COLO668 (cell line): ENCODE data around the gene KANK2.
A peak's percentile ranks its signal among the peaks of the same experiment; 100 is the strongest.

Source experiments
- DNase-seq: peaks from one replicate; lab custom pipeline; 2025; ENCODE audit not compliant: unreplicated experiment; lab: John Stamatoyannopoulos, UW

The KANK2 gene

DNA sequence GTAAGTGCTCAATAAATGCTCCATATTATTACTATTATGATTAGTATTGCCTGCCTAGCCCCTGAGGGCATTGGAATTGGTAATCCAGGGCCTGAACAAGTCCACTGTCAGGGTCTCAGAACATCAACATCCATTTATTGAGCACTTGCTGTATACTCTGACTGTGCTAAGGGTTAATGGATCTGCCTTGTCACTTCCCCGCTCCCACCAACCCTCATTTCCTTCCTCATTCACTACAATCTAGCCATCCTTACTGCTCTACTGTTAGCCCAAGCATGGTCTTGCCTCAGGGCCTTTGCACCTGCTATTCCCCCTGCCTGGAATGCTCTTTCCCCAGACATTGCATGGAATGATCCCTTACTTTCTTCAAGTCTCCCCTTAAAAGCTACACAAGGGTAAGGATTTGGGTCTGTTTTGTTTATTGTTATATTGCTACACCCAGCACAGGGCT is 29.4 kb upstream of the KANK2 start:
- no peak for DNase-seq

DNA sequence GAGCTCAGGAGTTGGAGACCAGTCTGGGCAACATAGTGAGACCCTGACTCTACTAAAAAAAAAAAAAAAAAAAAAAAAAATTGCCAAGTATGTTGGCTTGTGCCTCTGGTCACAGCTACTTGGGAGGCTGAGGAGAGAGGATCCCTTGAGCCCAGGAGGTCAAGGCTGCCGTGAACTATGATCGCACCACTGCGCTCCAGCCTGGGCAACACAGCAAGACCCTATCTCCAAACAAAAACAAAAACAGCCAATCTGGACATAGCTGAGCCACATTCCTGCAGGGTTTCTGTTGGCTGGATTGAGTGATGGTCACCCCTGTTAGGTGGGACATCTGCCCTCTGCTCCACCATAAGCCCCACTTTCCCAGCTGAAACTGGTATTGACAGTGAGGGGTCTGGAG is 28.5 kb upstream of the KANK2 start:
- no peak for DNase-seq

DNA sequence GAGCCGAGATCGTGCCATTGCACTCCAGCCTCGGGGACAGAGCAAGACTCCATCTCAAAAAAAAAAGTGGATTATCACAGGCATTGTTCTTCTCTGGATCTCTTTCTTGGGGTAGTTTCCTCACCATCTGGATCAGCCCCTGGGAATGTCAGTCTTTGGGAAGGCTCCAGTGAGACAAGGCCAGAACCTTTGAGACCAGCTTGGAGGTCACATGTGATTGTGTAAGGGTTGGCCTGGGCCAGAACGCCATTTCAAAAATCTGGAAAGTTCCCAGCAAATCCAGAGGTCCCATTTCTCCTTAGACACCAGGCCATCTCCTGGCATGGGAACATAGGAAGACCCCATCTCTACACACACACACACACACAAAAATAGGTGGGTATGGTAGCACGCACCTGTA is 27.8 kb upstream of the KANK2 start:
- DNase-seq = no peak

- DNase-seq = no peak
Measured at GRCh38 chr19:11224429-11224828, 27.1 kb upstream of the KANK2 start.

DNA sequence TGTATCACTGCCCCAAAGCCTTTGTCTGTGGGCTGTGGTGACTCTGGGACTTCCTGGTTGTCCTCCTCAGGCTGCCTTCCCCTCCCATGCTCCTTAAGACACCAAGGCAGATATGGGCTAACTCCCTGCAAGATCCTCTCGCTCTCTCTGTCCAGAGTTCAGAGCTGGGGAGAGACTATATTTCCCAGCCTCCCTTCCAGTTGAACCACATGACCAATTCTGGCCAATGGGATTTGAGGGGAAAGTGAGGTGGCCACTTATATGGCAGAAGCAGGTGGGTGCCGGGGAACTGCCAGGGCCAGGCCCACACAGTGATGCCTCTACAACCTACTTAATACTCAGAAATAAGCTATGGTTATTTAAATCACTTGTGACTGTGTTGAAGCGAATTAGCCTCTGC is 25.9 kb upstream of the KANK2 start:
- DNase-seq = no peak

DNA sequence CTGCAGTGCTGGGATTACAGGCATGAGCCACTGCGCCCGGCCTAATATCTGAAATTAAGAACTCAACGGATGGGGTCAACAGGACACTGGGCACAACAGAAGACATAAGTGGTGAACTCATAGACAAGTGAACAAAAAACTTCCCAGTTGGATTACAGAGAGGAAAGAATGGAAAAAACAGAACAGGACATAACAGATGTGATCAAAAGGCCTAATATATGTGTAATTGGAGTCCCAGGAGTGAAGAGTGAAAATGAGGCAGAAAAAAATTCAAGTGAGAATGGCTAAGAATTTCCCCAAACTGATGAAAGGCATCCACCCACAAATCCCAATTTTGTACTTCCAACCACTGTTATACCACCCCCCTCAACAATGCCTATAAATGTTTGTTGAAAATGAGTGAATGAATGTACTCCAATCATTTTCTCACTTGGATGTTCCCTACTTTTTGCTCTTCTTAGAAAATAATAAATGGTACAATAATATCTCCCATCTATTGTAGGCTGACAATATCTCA is 23.8 kb upstream of the KANK2 start:
- no peak for DNase-seq

GRCh38 chr19:11214387-11214786 is 17.0 kb upstream of the KANK2 start:
- DNase-seq = no peak

DNA sequence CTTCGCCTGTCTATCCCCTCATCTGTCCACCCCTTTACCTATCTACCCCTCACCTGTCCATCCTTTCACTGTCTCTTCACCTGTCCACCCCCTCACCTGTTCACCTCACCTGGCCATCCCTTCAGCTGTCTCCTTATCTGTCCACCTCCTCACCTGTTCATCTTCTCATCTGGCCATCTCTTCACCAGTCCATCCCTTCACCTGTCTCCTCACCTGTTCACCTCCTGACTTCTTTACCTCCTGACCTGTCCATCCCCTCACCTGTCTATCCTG is 13.2 kb upstream of the KANK2 start:
- no peak for DNase-seq

- DNase-seq = no peak
Measured at GRCh38 chr19:11209839-11210655, 12.7 kb upstream of the KANK2 start.

DNA sequence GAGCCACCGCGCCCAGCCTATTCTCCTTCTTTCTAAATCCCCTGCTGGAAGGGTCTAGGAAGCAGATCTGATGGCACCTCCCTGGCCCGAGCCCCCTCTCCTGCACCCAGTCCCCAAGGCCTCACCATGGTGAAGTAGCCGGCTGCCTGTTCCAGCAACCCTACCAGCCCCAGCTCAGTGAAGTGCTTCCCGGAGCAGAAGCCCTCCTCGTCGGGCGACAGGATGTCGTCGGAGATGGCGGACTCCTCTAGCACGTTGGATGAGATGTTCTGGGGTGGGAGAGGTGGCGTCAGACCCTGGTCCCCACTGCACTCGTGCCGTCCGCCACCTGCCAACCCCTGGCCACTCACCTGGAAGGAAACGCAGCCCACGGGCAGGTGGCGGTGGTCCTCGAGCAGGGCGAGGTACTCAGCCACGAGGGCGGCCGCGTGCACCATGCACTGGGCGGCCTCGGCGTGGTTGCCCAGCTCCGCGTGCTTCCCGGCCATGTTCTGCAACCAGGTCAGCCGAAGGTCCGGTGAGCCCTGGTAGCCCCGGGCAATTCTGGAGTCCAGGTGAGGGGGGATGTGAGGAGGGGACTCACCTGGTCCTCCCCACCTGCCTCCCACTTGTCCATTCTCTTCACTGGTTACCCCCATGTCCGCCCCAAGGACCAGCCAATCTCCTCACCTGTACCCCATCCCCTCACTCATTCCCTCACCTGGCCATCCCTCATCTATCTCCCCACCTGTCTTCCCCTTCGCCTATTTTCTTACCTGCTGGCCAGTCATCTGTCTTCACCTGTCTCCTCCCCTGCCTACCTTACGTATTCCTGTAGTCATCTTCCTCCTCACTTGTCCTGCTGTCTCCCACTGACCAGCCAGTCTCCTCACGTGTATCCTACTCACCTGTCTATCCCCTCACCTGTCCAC is 11.5 kb upstream of the KANK2 start:
- DNase-seq = no peak

DNA sequence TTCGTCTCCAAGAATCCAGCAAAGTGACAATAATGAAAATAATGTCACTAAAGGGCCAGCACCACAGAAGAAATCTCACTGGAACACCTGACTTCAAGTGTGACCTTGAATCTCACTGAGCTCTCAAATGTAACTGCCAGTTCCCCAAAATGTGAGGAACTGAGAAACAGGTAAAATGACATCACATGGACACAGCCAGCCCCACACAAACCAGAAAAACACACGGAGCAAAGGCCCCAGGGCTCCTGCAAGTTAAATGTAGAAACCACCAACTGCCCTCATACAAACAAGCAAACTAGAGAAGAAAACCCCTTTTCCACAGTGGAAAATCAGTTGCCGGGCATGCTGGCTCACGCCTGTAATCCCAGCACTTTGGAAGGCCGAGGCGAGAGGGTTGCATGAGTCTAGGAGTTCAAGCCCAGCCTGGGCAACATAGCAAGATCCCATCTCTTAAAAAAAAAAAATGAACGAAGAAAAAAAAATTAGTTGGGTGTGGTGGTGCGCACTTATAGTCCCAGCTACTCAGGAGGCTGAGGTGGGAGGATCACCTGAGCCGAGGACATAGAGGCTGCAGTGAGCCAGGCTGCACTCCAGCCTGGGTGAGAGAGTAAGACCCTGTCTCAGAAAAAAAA is 8.7 kb upstream of the KANK2 start:
- DNase-seq = no peak

- DNase-seq = no peak
Measured at GRCh38 chr19:11204943-11205349, 7.6 kb upstream of the KANK2 start.

- DNase-seq = no peak
Measured at GRCh38 chr19:11204076-11204602, 6.8 kb upstream of the KANK2 start.

- DNase-seq = peak; percentile 30
Measured at GRCh38 chr19:11203194-11204075, 6.1 kb upstream of the KANK2 start.

DNA sequence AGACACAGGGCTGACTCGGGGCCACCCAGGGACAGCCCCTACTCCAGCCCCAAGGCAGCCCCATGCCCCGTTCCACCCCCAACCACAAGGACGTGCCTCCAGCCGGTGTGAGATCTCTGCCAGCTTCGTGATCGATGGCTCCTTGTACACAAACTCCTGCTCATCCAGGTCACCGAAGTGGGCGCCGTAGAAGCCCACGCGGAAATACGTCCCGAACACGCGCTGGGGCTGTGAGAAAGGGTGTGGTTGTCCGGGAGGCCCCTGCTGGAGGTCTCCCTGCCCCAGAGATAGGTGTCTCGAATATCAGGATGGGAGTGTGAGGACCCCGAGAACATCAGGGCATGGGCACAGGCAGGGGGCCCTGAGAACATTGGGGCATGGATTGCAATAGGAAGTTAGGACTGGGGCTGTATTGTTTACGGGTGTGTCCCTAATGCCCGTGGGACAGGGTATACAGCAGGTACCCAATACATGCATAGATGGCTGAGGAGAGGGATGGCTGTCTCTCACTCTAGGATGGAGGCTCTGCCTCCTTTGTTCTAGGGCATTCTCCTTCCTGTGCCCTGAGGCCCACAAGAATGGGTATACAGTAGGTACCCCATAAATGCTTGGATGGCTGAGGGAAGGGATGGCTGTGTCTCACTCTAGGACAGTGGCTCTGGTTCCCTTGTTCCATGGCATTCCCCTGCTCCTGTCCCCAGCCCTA is 5.3 kb upstream of the KANK2 start:
- DNase-seq = no peak

GRCh38 chr19:11201791-11202190 is 4.4 kb upstream of the KANK2 start:
- no peak for DNase-seq

GRCh38 chr19:11200931-11201330 is 3.6 kb upstream of the KANK2 start:
- no peak for DNase-seq

DNA sequence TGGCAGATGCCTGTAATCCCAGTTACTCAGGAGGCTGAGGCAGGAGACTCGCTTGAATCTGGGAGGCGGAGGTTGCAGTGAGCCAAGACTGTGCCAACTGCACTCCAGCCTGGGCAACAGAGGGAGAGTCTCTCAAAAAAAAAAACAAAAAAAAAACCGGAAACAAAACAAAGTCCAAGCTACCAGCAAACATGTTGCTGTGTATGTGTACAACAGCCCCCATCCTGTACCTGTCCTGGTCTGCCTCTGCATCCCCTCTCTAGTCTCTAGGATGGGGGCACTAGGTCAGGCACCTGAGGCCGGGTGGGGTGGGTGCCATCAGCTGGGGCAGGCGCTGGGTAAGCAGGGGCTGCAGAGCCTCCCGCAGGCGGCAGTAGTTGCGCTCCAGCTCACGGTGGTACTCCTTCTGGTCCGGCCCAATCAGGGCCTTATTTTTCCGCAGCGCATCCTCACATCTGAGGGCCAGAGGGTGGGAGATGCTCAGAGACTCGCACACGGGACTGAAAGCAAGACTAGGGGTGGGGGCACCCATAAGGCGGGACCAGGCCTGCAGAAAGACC is 2.8 kb upstream of the KANK2 start:
- DNase-seq = no peak

DNA sequence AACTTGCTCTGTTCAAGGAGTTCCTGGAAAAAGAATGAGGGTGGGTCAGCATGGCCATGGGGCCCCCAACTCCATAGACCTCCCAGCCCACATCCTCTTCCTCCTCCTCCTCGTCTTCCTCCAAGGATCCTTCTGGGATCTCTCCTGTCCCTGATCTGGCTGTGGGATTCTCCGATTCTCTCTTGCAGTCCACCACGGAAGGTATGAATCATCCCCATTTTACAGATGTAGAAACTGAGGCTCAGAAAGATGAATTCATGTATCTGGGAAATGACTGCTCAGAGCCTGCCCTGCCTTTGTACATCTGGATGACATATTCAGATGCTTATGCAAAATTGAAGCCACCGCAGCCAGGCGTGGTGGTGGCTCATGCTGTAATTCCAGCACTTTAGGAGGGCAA is 2.2 kb upstream of the KANK2 start:
- no peak for DNase-seq
